Activated CD8-positive, alpha-beta T cell treated with anti-CD3 and anti-CD28 coated beads, Interleukin-2, amount 10 ng/mL, durations not matched to agents 7 days and 5 days (primary cell): ENCODE results near the gene KLHL42. TPM values are rescaled to one million over a fixed set of nuclear protein-coding genes. Genes with fewer than 3 reads are reported as not detected.

Experiments
- ATAC-seq: fragments of 150-1000 bp; cut with Tn5 transposase; one replicate; pipeline ENCODE4 v1.10.0; 2021; ENCODE audit warnings: moderate library complexity
- CTCF ChIA-PET: fragments of 350-600 bp; sonication (Branson Sonifier 250); formaldehyde crosslinking; loops from one replicate; lab custom pipeline; 2021; ENCODE audit warnings: antibody characterized with exemption; lab: Charles Lee
- POLR2A ChIA-PET: fragments of 350-600 bp; sonication (Branson Sonifier 250); formaldehyde crosslinking; loops from one replicate; lab custom pipeline; 2021; ENCODE audit warnings: antibody characterized with exemption; lab: Charles Lee
- DNase-seq: peaks from one replicate; pipeline ENCODE4 v3.0.0-alpha.2; 2020
- H3K27ac Mint-ChIP-seq: one replicate; pipeline ENCODE4 v1.8.0; 2021; ENCODE audit warnings: mild to moderate bottlenecking, mixed read lengths
- H3K27me3 Mint-ChIP-seq: one replicate; pipeline ENCODE4 v1.8.0; 2021; ENCODE audit warnings: low read depth, mixed read lengths
- H3K36me3 Mint-ChIP-seq: one replicate; pipeline ENCODE4 v1.8.0; 2021; ENCODE audit warnings: low read depth, mixed read lengths
- H3K4me1 Mint-ChIP-seq: one replicate; pipeline ENCODE4 v1.8.0; 2021; ENCODE audit warnings: low read depth, mixed read lengths
- H3K4me3 Mint-ChIP-seq: one replicate; pipeline ENCODE4 v1.8.0; 2021; ENCODE audit warnings: mild to moderate bottlenecking, mixed read lengths
- H3K9me3 Mint-ChIP-seq: one replicate; pipeline ENCODE4 v1.8.0; 2022; ENCODE audit warnings: mixed read lengths; ENCODE audit not compliant: insufficient read depth
- total RNA-seq, 2 experiments: library from RNA; stranded (reverse); gene quantifications; one replicate each; pipeline ENCODE4 v1.2.3, GENCODE V29; 2021

KLHL42 gene
- total RNA-seq, 2 experiments from 2014 or later, result 15.9 to 16.9 TPM

DNA sequence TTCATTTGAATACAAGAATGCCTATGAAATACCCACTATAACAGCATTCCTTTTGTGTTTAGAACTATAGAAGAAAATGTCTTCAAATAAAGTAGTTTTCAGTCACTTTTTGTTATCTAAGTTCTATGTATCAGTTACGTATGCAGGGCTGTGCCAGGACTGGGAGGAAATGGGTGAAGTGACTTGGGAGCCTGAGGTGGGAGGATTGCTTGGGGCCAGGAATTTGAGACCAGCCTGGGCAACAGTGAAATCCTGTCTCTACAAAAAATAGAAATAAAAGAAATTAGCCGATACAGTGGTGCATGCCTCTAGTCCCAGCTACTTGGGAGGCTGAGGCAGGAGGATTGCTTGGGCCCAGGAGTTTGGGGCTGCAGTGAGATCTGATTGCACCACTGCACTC, 22.9 kb downstream of the KLHL42 start:
- peaks cover 57% of the 10 kb centered on the region for H3K4me1 Mint-ChIP-seq

DNA sequence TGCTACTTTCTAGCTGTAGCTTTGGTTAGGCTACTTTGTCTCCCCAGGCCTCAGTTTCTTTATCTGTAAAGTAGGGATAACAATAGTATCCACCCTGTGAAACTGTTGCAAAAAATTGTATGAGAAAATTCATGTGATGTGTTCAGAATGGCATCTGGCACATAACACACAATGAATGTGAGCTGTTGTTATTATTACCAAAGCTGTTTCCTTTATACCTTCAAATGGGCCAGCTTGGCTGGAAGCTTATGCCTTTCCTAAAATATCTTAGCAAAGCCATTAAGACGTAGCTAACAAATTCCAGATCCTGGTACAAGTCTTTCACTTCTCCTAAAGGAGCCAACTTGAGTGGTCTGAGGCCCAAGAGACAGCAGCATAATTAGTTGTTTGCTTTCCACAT, 25.2 kb downstream of the KLHL42 start:
- POLR2A ChIA-PET, result no interaction called here
- no peak for ATAC-seq
- H3K9me3 Mint-ChIP-seq, result no peaks in the 10 kb centered on the region
- peaks cover 10% of the 10 kb centered on the region for H3K36me3 Mint-ChIP-seq
- H3K27me3 Mint-ChIP-seq, result peaks cover 7% of the 10 kb centered on the region
- no peak overlapping the region for H3K4me3 Mint-ChIP-seq
- peaks cover 55% of the 10 kb centered on the region for H3K4me1 Mint-ChIP-seq
- CTCF ChIA-PET, result interaction anchor here (1.9 kb wide), 1 partner anchor 16 kb away, joined by 18 read pairs; no protein-coding TSS in a partner anchor
- no peak overlapping the region for H3K27ac Mint-ChIP-seq
- DNase-seq, result no peak

More for the DNA sequence above, 22.9 kb downstream of the KLHL42 start:
- CTCF ChIA-PET, result interaction anchor here (0.9 kb wide), 1 partner anchor 24 kb away, joined by 3 read pairs; no protein-coding TSS in a partner anchor
- POLR2A ChIA-PET, result no interaction called here
- ATAC-seq (no peak), DNase-seq (no peak)
- Mint-ChIP-seq H3K9me3 (no peaks in the 10 kb centered on the region), H3K4me3 (no peak overlapping the region), H3K27ac (no peak overlapping the region), H3K36me3 (peaks cover 22% of the 10 kb centered on the region), H3K27me3 (peaks cover 5% of the 10 kb centered on the region)

DNA sequence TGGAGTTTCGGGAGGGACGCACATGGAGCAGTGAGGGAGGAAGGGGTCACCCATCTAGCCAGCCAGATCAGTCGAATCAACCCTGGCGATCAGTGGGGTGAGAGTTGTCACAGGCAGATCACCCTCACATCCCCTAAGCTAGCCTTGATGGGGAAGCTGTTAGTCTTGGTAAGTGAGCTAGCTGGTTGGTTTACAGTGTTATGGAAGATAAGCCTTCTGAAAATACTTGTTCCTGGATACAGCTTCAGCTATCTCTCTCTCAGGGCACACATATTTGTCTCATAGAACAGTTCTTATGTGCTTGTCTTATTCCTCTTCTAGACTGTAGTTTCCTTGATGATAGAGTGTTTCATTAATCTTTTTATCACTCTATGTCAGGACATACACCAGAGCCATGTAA, 26.2 kb downstream of the KLHL42 start:
- ChIA-PET CTCF (interaction anchor here (1.2 to 1.9 kb wide), 2 partner anchors 15 to 74 kb away, joined by 3 to 18 read pairs; no protein-coding TSS in a partner anchor), POLR2A (no interaction called here)
- DNase-seq (no peak), ATAC-seq (no peak)
- Mint-ChIP-seq H3K4me1 (peaks cover 45% of the 10 kb centered on the region), H3K27ac (peak overlapping the region; percentile 58), H3K36me3 (peaks cover 3% of the 10 kb centered on the region), H3K27me3 (peaks cover 14% of the 10 kb centered on the region), H3K4me3 (no peak overlapping the region), H3K9me3 (no peaks in the 10 kb centered on the region)

DNA sequence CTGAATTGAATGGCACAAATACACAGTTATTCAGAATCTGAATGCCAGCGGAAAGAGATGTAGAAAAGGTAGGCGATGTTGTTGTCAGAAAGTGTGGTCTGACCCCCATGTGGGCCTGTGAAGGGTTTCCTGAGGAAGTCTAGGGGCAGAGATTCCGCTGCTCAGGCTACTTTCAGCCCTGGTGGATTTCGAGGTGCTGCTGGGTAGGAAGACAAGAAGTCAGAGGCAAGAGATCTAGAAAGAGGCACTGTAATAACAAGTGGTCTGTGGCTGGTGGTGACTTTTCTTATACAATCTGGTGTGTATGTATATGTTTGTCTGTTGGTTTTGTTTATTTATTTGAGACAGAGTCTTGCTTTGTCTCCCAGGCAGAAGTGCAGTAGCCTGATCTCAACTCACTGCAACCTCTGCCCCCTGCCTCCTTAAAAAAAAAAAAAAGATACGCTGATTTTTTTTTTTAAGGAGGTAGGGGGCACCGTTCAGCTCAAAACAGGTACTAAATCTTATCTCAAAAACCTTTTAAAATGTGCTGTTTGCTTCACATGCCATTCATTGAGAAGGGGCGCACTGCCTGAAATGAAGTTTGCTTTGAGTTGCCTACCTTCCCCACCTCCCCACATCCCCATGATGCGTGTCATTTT, 27.1 kb downstream of the KLHL42 start:
- H3K9me3 Mint-ChIP-seq, result no peaks in the 10 kb centered on the region
- ATAC-seq (peak; percentile 76), DNase-seq (peak; percentile 61)
- peaks cover 37% of the 10 kb centered on the region for H3K4me1 Mint-ChIP-seq
- no peaks in the 10 kb centered on the region for H3K36me3 Mint-ChIP-seq
- H3K27ac Mint-ChIP-seq, result peak overlapping the region; percentile 84
- ChIA-PET POLR2A (interaction anchor here (0.6 kb wide), 1 partner anchor 27 kb away, joined by 4 read pairs; no protein-coding TSS in a partner anchor), CTCF (interaction anchor here (0.6 to 1.5 kb wide), 5 partner anchors 10 to 76 kb away, joined by 3 to 12 read pairs (median 3); no protein-coding TSS in a partner anchor)
- peak overlapping the region; percentile 64 for H3K4me3 Mint-ChIP-seq
- H3K27me3 Mint-ChIP-seq, result peaks cover 14% of the 10 kb centered on the region

DNA sequence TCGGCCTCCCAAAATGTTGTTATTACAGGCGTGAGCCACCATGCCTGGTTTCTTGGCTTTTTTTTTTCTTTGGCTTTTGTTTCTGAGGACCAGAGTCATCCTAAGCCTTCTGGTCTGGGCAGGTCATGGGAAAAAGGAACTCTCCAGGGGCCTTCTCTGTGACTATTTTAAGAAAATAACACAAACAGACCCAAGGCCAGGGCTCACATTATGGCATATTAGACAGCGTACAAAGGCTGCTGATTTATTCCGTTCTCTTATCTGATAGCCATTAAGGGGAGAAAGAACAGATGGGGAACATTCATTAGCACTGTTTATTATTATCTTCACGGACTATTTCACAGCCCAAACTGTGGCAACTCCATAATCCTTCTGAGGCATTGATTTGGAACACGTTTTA, 28.8 kb downstream of the KLHL42 start:
- Mint-ChIP-seq H3K27me3 (peaks cover 14% of the 10 kb centered on the region), H3K27ac (no peak overlapping the region), H3K4me3 (no peak overlapping the region), H3K4me1 (peaks cover 29% of the 10 kb centered on the region), H3K36me3 (no peaks in the 10 kb centered on the region), H3K9me3 (no peaks in the 10 kb centered on the region)
- ChIA-PET CTCF (interaction anchor here (4.4 kb wide), 1 partner anchor 13 kb away, joined by 27 read pairs; no protein-coding TSS in a partner anchor), POLR2A (no interaction called here)
- no peak for ATAC-seq
- DNase-seq, result no peak

DNA sequence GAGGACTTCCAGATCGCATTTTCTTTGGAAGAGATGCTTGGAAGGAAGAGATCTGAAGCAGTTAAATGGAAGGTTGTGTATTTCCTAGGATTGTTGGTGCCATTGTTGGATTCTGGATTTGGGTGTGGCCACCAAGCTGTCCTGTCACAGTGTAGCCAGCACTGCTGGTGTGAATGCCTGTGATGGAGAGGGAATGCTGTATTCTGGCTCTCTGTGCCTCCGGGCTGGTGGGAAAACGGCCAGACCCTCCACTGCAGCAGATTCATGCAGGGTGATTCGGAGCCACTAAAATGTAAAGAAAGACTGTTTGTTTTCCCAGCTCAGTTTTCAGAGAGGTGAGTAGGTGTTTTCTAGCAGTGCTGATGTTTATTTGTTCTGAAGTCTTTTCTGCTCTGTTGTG, 30.7 kb downstream of the KLHL42 start:
- Mint-ChIP-seq H3K4me3 (no peak overlapping the region), H3K27me3 (peaks cover 12% of the 10 kb centered on the region), H3K4me1 (peaks cover 32% of the 10 kb centered on the region), H3K27ac (no peak overlapping the region), H3K9me3 (no peaks in the 10 kb centered on the region), H3K36me3 (no peaks in the 10 kb centered on the region)
- ChIA-PET CTCF (interaction anchor here (0.7 to 4.4 kb wide), 2 partner anchors 11 to 63 kb away, joined by 3 to 27 read pairs; no protein-coding TSS in a partner anchor), POLR2A (no interaction called here)
- ATAC-seq (no peak), DNase-seq (no peak)

DNA sequence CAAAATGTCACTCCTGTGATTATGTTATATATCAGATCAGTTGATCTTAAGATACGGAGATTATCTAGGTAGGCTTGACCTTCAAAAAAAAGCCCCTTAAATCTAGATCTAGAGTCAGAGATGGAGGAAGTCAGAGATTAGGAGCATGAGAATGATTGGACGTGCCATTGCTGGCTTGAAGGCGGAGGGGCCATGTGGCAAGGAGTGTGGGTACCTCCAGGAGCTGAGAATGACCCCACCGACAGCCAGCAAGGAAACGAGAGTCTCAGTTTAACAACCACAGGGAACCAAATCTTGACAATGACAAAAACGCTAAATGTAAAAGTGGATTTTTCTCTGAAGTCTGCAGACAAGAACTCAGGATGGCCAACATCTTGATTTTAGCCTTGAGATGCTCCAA, 32.5 kb downstream of the KLHL42 start:
- ChIA-PET CTCF (interaction anchor here (0.7 to 4.4 kb wide), 2 partner anchors 9 to 256 kb away, joined by 3 to 27 read pairs; no protein-coding TSS in a partner anchor), POLR2A (no interaction called here)
- Mint-ChIP-seq H3K4me3 (no peak overlapping the region), H3K27me3 (peaks cover 9% of the 10 kb centered on the region), H3K36me3 (no peaks in the 10 kb centered on the region), H3K9me3 (no peaks in the 10 kb centered on the region), H3K27ac (no peak overlapping the region), H3K4me1 (peaks cover 15% of the 10 kb centered on the region)
- DNase-seq (no peak), ATAC-seq (no peak)

DNA sequence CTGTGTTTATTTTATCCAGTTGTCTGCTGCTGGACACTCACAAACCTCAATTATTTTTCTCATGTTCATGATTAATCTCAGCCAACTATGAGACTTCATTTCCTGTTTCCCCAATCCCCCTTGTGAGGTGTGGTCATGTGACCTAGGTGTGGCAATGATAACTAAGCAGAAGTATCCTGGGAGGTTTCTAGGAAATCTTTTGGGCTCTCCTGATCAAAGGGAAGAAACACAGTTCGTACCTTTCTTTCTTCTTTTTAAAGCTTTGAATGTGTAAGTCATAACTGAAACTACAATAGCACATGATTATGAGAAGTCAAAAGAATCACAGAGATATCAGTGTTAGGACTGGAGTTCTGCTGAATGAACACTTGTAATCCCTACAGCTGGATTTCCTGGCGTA, 34.4 kb downstream of the KLHL42 start:
- Mint-ChIP-seq H3K4me3 (no peak overlapping the region), H3K36me3 (no peaks in the 10 kb centered on the region), H3K4me1 (peaks cover 16% of the 10 kb centered on the region), H3K9me3 (no peaks in the 10 kb centered on the region), H3K27ac (no peak overlapping the region), H3K27me3 (peaks cover 9% of the 10 kb centered on the region)
- POLR2A ChIA-PET, result no interaction called here
- ATAC-seq (no peak), DNase-seq (no peak)
- CTCF ChIA-PET, result interaction anchor here (0.9 to 1.2 kb wide), 2 partner anchors 15 to 81 kb away, joined by 3 to 4 read pairs; no protein-coding TSS in a partner anchor

DNA sequence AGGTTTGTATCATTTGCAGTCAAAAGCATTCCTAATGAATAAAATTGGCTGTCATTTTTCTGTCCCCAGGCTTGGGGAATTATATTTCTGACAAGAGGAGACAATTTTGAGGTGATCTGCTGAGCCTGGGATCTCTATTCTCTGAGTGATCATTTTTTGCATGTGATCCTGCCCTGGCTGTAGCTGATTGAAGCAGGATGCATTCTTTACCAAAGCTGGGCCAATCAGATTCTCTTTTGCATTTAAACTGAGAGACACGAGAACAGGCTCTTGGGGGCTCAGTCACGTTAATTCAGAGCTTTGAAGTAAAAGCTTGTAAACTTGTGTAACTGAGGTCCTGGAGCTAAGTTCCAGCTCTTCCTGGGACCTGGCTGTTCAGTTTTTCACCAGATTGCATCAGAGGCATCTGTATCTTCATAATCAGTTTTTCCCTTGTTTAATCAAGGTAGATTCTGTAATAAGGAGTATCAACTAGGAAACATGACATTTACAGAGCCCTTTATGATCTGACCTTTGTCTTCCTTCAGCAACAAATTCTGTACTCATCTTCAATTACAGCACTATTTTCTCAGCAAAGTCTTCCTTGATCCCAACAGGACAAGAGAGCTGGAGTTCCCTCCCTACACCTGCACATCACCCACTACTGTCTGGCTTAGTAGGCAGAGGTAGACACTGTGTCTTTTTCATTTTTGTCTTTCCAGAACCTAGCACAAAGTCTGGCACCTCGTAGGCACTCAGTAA, 35.0 kb downstream of the KLHL42 start:
- H3K4me3 Mint-ChIP-seq, result no peak overlapping the region
- POLR2A ChIA-PET, result interaction anchor here (0.7 kb wide), 1 partner anchor 35 kb away, joined by 3 read pairs; no protein-coding TSS in a partner anchor
- H3K4me1 Mint-ChIP-seq, result peaks cover 16% of the 10 kb centered on the region
- no peak for ATAC-seq
- H3K36me3 Mint-ChIP-seq, result no peaks in the 10 kb centered on the region
- H3K27ac Mint-ChIP-seq, result no peak overlapping the region
- CTCF ChIA-PET, result interaction anchor here (0.9 to 1.2 kb wide), 2 partner anchors 15 to 81 kb away, joined by 3 to 4 read pairs; no protein-coding TSS in a partner anchor
- peaks cover 10% of the 10 kb centered on the region for H3K27me3 Mint-ChIP-seq
- no peaks in the 10 kb centered on the region for H3K9me3 Mint-ChIP-seq
- DNase-seq, result no peak

DNA sequence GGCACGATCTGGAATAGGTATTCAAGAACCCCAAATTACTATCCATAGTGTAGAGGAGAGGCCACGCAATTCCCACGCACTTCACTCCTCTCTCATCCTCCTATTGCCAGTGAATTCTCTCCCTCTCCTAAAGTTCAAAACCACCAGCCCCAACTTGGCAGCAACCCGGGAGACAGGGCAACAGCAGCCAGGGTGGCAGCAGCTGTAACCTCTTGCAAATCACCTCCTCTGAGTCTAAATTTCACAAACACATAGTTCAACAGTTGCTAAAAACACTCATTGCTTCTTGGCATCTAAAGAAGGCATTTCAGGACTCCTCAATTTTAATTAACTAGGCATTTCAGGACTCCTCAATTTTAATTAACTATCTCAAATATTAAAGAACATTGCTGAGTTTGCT, 37.7 kb downstream of the KLHL42 start:
- no peak overlapping the region for H3K27ac Mint-ChIP-seq
- POLR2A ChIA-PET, result no interaction called here
- no peak for ATAC-seq
- H3K27me3 Mint-ChIP-seq, result peaks cover 5% of the 10 kb centered on the region
- H3K4me3 Mint-ChIP-seq, result no peak overlapping the region
- no peak for DNase-seq
- no peaks in the 10 kb centered on the region for H3K9me3 Mint-ChIP-seq
- peaks cover 28% of the 10 kb centered on the region for H3K4me1 Mint-ChIP-seq
- CTCF ChIA-PET, result interaction anchor here (1.4 to 2.4 kb wide), 2 partner anchors 10 to 84 kb away, joined by 3 to 10 read pairs; no protein-coding TSS in a partner anchor
- H3K36me3 Mint-ChIP-seq, result no peaks in the 10 kb centered on the region

DNA sequence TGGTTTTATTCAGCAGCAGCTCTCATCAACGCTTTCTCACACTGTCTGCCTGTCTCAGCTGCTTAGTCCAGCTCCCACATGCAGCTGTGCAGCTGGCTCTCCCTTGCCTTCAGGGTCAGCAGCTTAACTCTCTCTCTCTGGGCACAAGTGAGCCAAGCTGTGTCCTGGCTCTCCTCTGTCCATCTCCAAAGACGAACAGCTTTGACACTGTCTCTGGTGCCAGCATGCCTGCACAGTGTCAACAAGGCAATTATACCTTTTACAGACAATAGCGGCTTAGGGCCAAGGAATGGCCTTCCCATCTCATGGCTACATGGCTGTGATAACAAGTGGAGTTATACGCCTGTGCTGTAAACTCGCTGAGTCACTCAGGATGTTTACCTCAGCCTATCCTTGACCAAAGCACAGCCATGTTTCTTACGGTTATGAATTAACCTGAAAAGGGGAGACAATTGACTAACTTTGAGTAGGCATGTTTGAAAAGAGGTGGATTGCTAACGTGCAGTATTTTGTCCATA, 38.4 kb downstream of the KLHL42 start:
- DNase-seq (no peak), ATAC-seq (no peak)
- Mint-ChIP-seq H3K27me3 (peaks cover 6% of the 10 kb centered on the region), H3K36me3 (no peaks in the 10 kb centered on the region), H3K9me3 (no peaks in the 10 kb centered on the region), H3K4me1 (peaks cover 31% of the 10 kb centered on the region), H3K27ac (no peak overlapping the region), H3K4me3 (no peak overlapping the region)
- ChIA-PET POLR2A (no interaction called here), CTCF (interaction anchor here (2.4 kb wide), 1 partner anchor 85 kb away, joined by 10 read pairs; no protein-coding TSS in a partner anchor)
